ENCODE results near the gene HOMEZ. TPM values are rescaled to one million over a fixed set of nuclear protein-coding genes. Genes with fewer than 3 reads are reported as not detected.
"Not testable (repeated sequence)": the region's sequence is repeated elsewhere in the genome, so short reads cannot be mapped to it uniquely, and the experiment has no call there.

Gene HOMEZ
- total RNA-seq, 2 experiments from 2014 or later, result 12.3 to 13.0 TPM

GRCh38 chr14:23260849-23261248 is 25.1 kb downstream of the HOMEZ start:
- intact Hi-C loops (cut with micrococcal nuclease); H3K9me3 Mint-ChIP-seq; H3K4me1 Mint-ChIP-seq (ENCODE audit: low read depth); H3K27ac Mint-ChIP-seq; H3K4me3 Mint-ChIP-seq; POLR2A ChIA-PET; DNase-seq; H3K36me3 Mint-ChIP-seq: not testable (repeated sequence)
- peaks cover 21% of the 10 kb centered on the region for H3K27me3 Mint-ChIP-seq
- CTCF ChIA-PET, result interaction anchor here (1.3 kb wide), 1 partner anchor 119 kb away, joined by 3 read pairs; no protein-coding TSS in a partner anchor

- no peak for DNase-seq
- no peaks in the 10 kb centered on the region for H3K36me3 Mint-ChIP-seq
- ChIA-PET CTCF (interaction anchor here (0.6 to 1.3 kb wide), 2 partner anchors 121 to 308 kb away, joined by 3 read pairs; partner anchors contain the start of gene AP1G2), POLR2A (no interaction called here)
- no peaks in the 10 kb centered on the region for H3K9me3 Mint-ChIP-seq
- no peak overlapping the region for H3K4me3 Mint-ChIP-seq
- intact Hi-C loops (cut with micrococcal nuclease), result no loop called here
- no peaks in the 10 kb centered on the region for H3K4me1 Mint-ChIP-seq (ENCODE audit: low read depth)
- H3K27me3 Mint-ChIP-seq, result peaks cover 17% of the 10 kb centered on the region
- no peak overlapping the region for H3K27ac Mint-ChIP-seq
These were observed 26.5 kb downstream of the HOMEZ start for GRCh38 chr14:23259426-23259825.

- DNase-seq, result no peak
- POLR2A ChIA-PET, result interaction anchor here (0.6 kb wide), 1 partner anchor 284 kb away, joined by 3 read pairs; no protein-coding TSS in a partner anchor
- H3K36me3 Mint-ChIP-seq, result no peaks in the 10 kb centered on the region
These were observed 27.7 kb downstream of the HOMEZ start for GRCh38 chr14:23258256-23258655.

GRCh38 chr14:23252420-23253333 is 33.3 kb downstream of the HOMEZ start:
- ChIA-PET CTCF (no interaction called here), POLR2A (no interaction called here)
- H3K27me3 Mint-ChIP-seq, result peaks cover 15% of the 10 kb centered on the region
- H3K9me3 Mint-ChIP-seq, result no peaks in the 10 kb centered on the region
- DNase-seq, result no peak
- intact Hi-C loops (cut with micrococcal nuclease), result no loop called here
- H3K36me3 Mint-ChIP-seq, result no peaks in the 10 kb centered on the region
- H3K4me1 Mint-ChIP-seq (ENCODE audit: low read depth), result no peaks in the 10 kb centered on the region
- no peak overlapping the region for H3K4me3 Mint-ChIP-seq
- no peak overlapping the region for H3K27ac Mint-ChIP-seq

More at GRCh38 chr14:23258256-23258655, 27.7 kb downstream of the HOMEZ start:
- H3K9me3 Mint-ChIP-seq, result no peaks in the 10 kb centered on the region
- H3K4me3 Mint-ChIP-seq, result no peak overlapping the region
- CTCF ChIA-PET, result no interaction called here
- H3K4me1 Mint-ChIP-seq (ENCODE audit: low read depth), result no peaks in the 10 kb centered on the region
- intact Hi-C loops (cut with micrococcal nuclease), result no loop called here
- peaks cover 21% of the 10 kb centered on the region for H3K27me3 Mint-ChIP-seq
- no peak overlapping the region for H3K27ac Mint-ChIP-seq

GRCh38 chr14:23252006-23252405 is 33.9 kb downstream of the HOMEZ start:
- Mint-ChIP-seq H3K4me3 (no peak overlapping the region), H3K27ac (no peak overlapping the region), H3K9me3 (no peaks in the 10 kb centered on the region), H3K36me3 (no peaks in the 10 kb centered on the region), H3K27me3 (peaks cover 15% of the 10 kb centered on the region), H3K4me1 (ENCODE audit: low read depth) (no peaks in the 10 kb centered on the region)
- ChIA-PET CTCF (interaction anchor here (1.3 kb wide), 1 partner anchor 131 kb away, joined by 3 read pairs; no protein-coding TSS in a partner anchor), POLR2A (no interaction called here)
- intact Hi-C loops (cut with micrococcal nuclease), result no loop called here
- DNase-seq, result no peak

GRCh38 chr14:23249824-23250223 is 36.1 kb downstream of the HOMEZ start:
- CTCF ChIA-PET, result interaction anchor here (0.7 kb wide), 1 partner anchor 129 kb away, joined by 3 read pairs; no protein-coding TSS in a partner anchor
- no peaks in the 10 kb centered on the region for H3K36me3 Mint-ChIP-seq

GRCh38 chr14:23248601-23249000 is 37.3 kb downstream of the HOMEZ start:
- Mint-ChIP-seq H3K27me3 (peaks cover 14% of the 10 kb centered on the region), H3K4me1 (ENCODE audit: low read depth) (no peaks in the 10 kb centered on the region), H3K4me3 (no peak overlapping the region), H3K36me3 (no peaks in the 10 kb centered on the region), H3K9me3 (no peaks in the 10 kb centered on the region), H3K27ac (no peak overlapping the region)
- POLR2A ChIA-PET, result no interaction called here
- intact Hi-C loops (cut with micrococcal nuclease), result no loop called here
- DNase-seq, result no peak
- CTCF ChIA-PET, result no interaction called here

More at GRCh38 chr14:23249824-23250223, 36.1 kb downstream of the HOMEZ start:
- Mint-ChIP-seq H3K27ac (no peak overlapping the region), H3K9me3 (no peaks in the 10 kb centered on the region), H3K27me3 (peaks cover 15% of the 10 kb centered on the region), H3K4me1 (ENCODE audit: low read depth) (no peaks in the 10 kb centered on the region), H3K4me3 (no peak overlapping the region)
- intact Hi-C loops (cut with micrococcal nuclease), result no loop called here
- no peak for DNase-seq
- POLR2A ChIA-PET, result no interaction called here

GRCh38 chr14:23245282-23245681 is 40.6 kb downstream of the HOMEZ start:
- Mint-ChIP-seq H3K27ac (no peak overlapping the region), H3K9me3 (no peaks in the 10 kb centered on the region), H3K36me3 (no peaks in the 10 kb centered on the region), H3K4me1 (ENCODE audit: low read depth) (no peaks in the 10 kb centered on the region), H3K4me3 (no peak overlapping the region), H3K27me3 (peaks cover 8% of the 10 kb centered on the region)
- intact Hi-C loops (cut with micrococcal nuclease), result no loop called here
- ChIA-PET POLR2A (no interaction called here), CTCF (interaction anchor here (1.5 kb wide), 1 partner anchor 125 kb away, joined by 3 read pairs; no protein-coding TSS in a partner anchor)
- no peak for DNase-seq

GRCh38 chr14:23243066-23243465 is 42.9 kb downstream of the HOMEZ start:
- ChIA-PET CTCF (no interaction called here), POLR2A (no interaction called here)
- intact Hi-C loops (cut with micrococcal nuclease), result no loop called here
- no peak overlapping the region for H3K4me3 Mint-ChIP-seq
- H3K36me3 Mint-ChIP-seq, result no peaks in the 10 kb centered on the region
- no peaks in the 10 kb centered on the region for H3K9me3 Mint-ChIP-seq
- no peak for DNase-seq
- H3K27ac Mint-ChIP-seq, result no peak overlapping the region
- H3K4me1 Mint-ChIP-seq (ENCODE audit: low read depth), result no peaks in the 10 kb centered on the region
- peaks cover 8% of the 10 kb centered on the region for H3K27me3 Mint-ChIP-seq

GRCh38 chr14:23242076-23242475 is 43.9 kb downstream of the HOMEZ start:
- intact Hi-C loops (cut with micrococcal nuclease), result no loop called here
- no peak for DNase-seq
- H3K27me3 Mint-ChIP-seq, result peaks cover 13% of the 10 kb centered on the region
- peaks cover 3% of the 10 kb centered on the region for H3K4me1 Mint-ChIP-seq (ENCODE audit: low read depth)
- ChIA-PET POLR2A (no interaction called here), CTCF (no interaction called here)
- no peak overlapping the region for H3K4me3 Mint-ChIP-seq
- no peaks in the 10 kb centered on the region for H3K36me3 Mint-ChIP-seq
- H3K9me3 Mint-ChIP-seq, result no peaks in the 10 kb centered on the region
- H3K27ac Mint-ChIP-seq, result no peak overlapping the region

GRCh38 chr14:23241061-23241715 is 44.7 kb downstream of the HOMEZ start:
- CTCF ChIA-PET; DNase-seq; H3K36me3 Mint-ChIP-seq; intact Hi-C loops (cut with micrococcal nuclease); H3K4me1 Mint-ChIP-seq (ENCODE audit: low read depth); H3K4me3 Mint-ChIP-seq; POLR2A ChIA-PET; H3K9me3 Mint-ChIP-seq; H3K27ac Mint-ChIP-seq: not testable (repeated sequence)
- H3K27me3 Mint-ChIP-seq, result peaks cover 13% of the 10 kb centered on the region

- Mint-ChIP-seq H3K9me3 (no peaks in the 10 kb centered on the region), H3K27me3 (peaks cover 13% of the 10 kb centered on the region), H3K36me3 (no peaks in the 10 kb centered on the region), H3K4me1 (ENCODE audit: low read depth) (peaks cover 3% of the 10 kb centered on the region), H3K27ac (no peak overlapping the region), H3K4me3 (no peak overlapping the region)
- POLR2A ChIA-PET, result no interaction called here
- intact Hi-C loops (cut with micrococcal nuclease), result no loop called here
- DNase-seq, result no peak
- CTCF ChIA-PET, result no interaction called here
These were observed 45.3 kb downstream of the HOMEZ start for GRCh38 chr14:23240661-23241060.

All from activated CD4-positive, alpha-beta memory T cell treated with anti-CD3 and anti-CD28 coated beads for 36 hours (primary cell).